Heart left ventricle (tissue), 13 donors: ENCODE results near the gene ZNF766.

Experiments
- CTCF ChIP-seq, 12 donors: fragments of 200-600 bp; sonication (generic) in 4 of 12; IDR thresholded peaks; one replicate each; pipeline versions ENCODE4 v1.5.0 to v1.8.0; 2018 to 2022; ENCODE audit warnings: antibody characterized with exemption in 12 of 12, mild to moderate bottlenecking in 5 of 12
- POLR2A ChIP-seq, 2 donors: fragments of 450-650 bp; IDR thresholded peaks; one replicate each; pipeline ENCODE4 v1.6.1; 2017; ENCODE audit warnings: antibody characterized with exemption in 2 of 2, mild to moderate bottlenecking in 2 of 2, moderate library complexity in 2 of 2
- donor health status: ischemic (EF 13 %, LVEDD 7.1; RV severe dilation, severe dysfunction).
- donor health status: DM: no; HTN: yes; CAD: no.
- donor health status: DM: no; HTN: no; CAD: no.
- donor health status: ischemic (EF 25% LVEDD 6.9; RV normal size, moderate dysfunction).
- donor health status: ischemic (EF 25% LVEDD 5.7; RV mildly dilated, moderate dysfunction).
- donor health status: ischemic (EF 35%, LVEDD 5.7; RV mildly dilated, moderate dysfunction).
- donor health status: nonischemic (EF 11% LVEDD 7.7; RV severe dilation, severe dysfunction).
- donor health status: DM: yes; HTN: yes; CAD: no.
- donor health status: PGD.
- donor health status: ischemic (EF 29% LVEDD 5.4; RV normal size, mild dysfunction).
- donor health status: nonischemic (EF 23%, LVEDD 6.1; RV moderate dilation, normal function).

GRCh38 chr19:52274191-52274590 is 4.8 kb downstream of the ZNF766 start:
- TF ChIP-seq CTCF (IDR thresholded peaks at IDR 0.05) (no peak), POLR2A (IDR thresholded peaks at IDR 0.05) (no peak)
